Stimulated activated CD8-positive, alpha-beta memory T cell treated with anti-CD3 and anti-CD28 coated beads, Interleukin-15, amount 100 ng/mL, for 48 hours (primary cell): ENCODE measurements around the gene FOXO3.
"Not testable (repeated sequence)": the region's sequence is repeated elsewhere in the genome, so short reads cannot be mapped to it uniquely, and the experiment has no call there.

Experiments used
- DNase-seq, 2 donors: peaks; one replicate each; pipeline ENCODE4 v3.0.0-alpha.2; 2020; ENCODE audit warnings: low read depth in 2 of 2

FOXO3 gene

GRCh38 chr6:108658785-108659184 is 98.1 kb downstream of the FOXO3 start:
- DNase-seq = not testable (repeated sequence)

GRCh38 chr6:108660251-108660650 is 99.5 kb downstream of the FOXO3 start:
- DNase-seq = no peak

GRCh38 chr6:108661430-108661829 is 100.7 kb downstream of the FOXO3 start:
- no peak for DNase-seq

GRCh38 chr6:108661982-108662381 is 101.3 kb downstream of the FOXO3 start:
- DNase-seq = no peak

- no peak for DNase-seq
These were observed 102.0 kb downstream of the FOXO3 start for GRCh38 chr6:108662702-108663101.

- DNase-seq = not testable (repeated sequence)
These were observed 102.9 kb downstream of the FOXO3 start for GRCh38 chr6:108663494-108664064.

GRCh38 chr6:108665495-108666196 is 104.9 kb downstream of the FOXO3 start:
- no peak for DNase-seq

GRCh38 chr6:108666656-108667260 is 106.0 kb downstream of the FOXO3 start:
- DNase-seq = no peak

- no peak for DNase-seq
These were observed 107.3 kb downstream of the FOXO3 start for GRCh38 chr6:108667993-108668392.

GRCh38 chr6:108669673-108670072 is 109.0 kb downstream of the FOXO3 start:
- DNase-seq = no peak

- no peak for DNase-seq
These were observed 110.5 kb downstream of the FOXO3 start for GRCh38 chr6:108671175-108671574.

- DNase-seq = no peak
These were observed 111.1 kb downstream of the FOXO3 start for GRCh38 chr6:108671790-108672189.

GRCh38 chr6:108672641-108673040 is 111.9 kb downstream of the FOXO3 start:
- DNase-seq = no peak

- no peak for DNase-seq
These were observed 112.4 kb downstream of the FOXO3 start for GRCh38 chr6:108673153-108673552.

GRCh38 chr6:108673602-108674001 is 112.9 kb downstream of the FOXO3 start:
- DNase-seq = no peak

GRCh38 chr6:108675226-108676200 is 114.8 kb downstream of the FOXO3 start:
- DNase-seq = no peak

GRCh38 chr6:108676555-108676954 is 115.8 kb downstream of the FOXO3 start:
- no peak for DNase-seq

- DNase-seq = no peak
These were observed 116.6 kb downstream of the FOXO3 start for GRCh38 chr6:108677357-108677756.

- no peak for DNase-seq
These were observed 117.2 kb downstream of the FOXO3 start for GRCh38 chr6:108677894-108678293.

GRCh38 chr6:108680314-108680713 is 119.6 kb downstream of the FOXO3 start:
- DNase-seq = not testable (repeated sequence)

- not testable (repeated sequence) for DNase-seq
These were observed 121.0 kb downstream of the FOXO3 start for GRCh38 chr6:108681721-108682120.
